NB4 (cell line): ENCODE measurements around the gene NPIPB8.
"Not testable (repeated sequence)": the region's sequence is repeated elsewhere in the genome, so short reads cannot be mapped to it uniquely, and the experiment has no call there.

Experiments
- POLR2A ChIP-seq: IDR thresholded peaks from 2 replicates; pipeline ENCODE4 v1.6.1; 2011; ENCODE audit warnings: mild to moderate bottlenecking; ENCODE audit not compliant: insufficient read length; ENCODE audit errors: extremely low read depth
- TF ChIP-seq, protein P1 (sequence below): IDR thresholded peaks from one replicate; pipeline ENCODE4 v1.5.1; 2012; ENCODE audit warnings: low read depth, low read length
- TF ChIP-seq, protein P2 (sequence below): IDR thresholded peaks from 2 replicates; pipeline ENCODE4 v1.6.1; 2011; ENCODE audit warnings: low read depth, low read length

DNA sequence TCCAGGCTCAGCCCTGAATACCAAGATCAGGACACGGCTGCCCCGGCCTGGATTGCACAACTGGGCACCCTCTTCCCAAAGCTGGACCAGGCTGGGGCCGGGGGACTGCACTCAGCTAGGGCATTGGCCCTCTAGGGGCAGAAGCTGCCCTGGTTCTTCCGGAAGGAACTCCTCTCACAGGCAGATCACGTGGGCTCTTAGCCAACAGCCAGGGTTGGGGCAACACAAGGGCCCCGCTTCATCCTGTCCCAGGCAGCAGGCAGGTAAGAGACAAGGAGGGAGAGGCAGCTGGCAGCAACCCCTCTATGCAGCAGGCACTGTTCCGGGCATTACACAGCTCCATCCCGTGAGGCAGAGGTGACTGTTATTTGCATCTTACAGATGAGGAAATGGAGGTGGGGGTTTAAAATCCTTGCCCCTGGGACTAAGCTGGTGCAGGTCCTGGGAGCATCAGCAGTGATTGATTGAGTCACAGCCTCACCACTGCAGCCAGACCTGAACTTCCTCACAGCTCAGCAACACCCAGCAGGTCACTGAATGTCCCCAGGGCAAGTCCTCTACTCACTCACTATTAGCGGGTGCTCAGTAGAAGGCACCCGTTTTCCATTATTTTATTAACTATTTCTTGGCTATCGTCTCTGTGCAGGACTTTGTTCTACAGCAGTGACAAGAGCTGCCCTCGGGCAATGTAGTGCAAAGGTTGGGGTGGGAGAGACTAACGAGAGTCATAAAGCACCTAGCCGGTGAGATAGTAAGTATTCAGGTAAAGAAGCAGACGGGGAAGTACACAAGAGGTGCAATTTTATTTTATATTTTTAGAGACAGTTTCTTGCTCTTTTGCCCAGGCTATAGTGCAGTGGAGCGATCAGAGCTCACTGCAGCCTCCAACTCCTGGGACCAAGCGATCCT, 38.2 kb upstream of the NPIPB8 start:
- TF ChIP-seq, protein P1, sequence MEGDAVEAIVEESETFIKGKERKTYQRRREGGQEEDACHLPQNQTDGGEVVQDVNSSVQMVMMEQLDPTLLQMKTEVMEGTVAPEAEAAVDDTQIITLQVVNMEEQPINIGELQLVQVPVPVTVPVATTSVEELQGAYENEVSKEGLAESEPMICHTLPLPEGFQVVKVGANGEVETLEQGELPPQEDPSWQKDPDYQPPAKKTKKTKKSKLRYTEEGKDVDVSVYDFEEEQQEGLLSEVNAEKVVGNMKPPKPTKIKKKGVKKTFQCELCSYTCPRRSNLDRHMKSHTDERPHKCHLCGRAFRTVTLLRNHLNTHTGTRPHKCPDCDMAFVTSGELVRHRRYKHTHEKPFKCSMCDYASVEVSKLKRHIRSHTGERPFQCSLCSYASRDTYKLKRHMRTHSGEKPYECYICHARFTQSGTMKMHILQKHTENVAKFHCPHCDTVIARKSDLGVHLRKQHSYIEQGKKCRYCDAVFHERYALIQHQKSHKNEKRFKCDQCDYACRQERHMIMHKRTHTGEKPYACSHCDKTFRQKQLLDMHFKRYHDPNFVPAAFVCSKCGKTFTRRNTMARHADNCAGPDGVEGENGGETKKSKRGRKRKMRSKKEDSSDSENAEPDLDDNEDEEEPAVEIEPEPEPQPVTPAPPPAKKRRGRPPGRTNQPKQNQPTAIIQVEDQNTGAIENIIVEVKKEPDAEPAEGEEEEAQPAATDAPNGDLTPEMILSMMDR = not testable (repeated sequence)
- TF ChIP-seq POLR2A = not testable (repeated sequence)
- TF ChIP-seq, protein P2, sequence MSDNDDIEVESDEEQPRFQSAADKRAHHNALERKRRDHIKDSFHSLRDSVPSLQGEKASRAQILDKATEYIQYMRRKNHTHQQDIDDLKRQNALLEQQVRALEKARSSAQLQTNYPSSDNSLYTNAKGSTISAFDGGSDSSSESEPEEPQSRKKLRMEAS = not testable (repeated sequence)
